Measurements from ENCODE around the gene CCDC171.

DNA sequence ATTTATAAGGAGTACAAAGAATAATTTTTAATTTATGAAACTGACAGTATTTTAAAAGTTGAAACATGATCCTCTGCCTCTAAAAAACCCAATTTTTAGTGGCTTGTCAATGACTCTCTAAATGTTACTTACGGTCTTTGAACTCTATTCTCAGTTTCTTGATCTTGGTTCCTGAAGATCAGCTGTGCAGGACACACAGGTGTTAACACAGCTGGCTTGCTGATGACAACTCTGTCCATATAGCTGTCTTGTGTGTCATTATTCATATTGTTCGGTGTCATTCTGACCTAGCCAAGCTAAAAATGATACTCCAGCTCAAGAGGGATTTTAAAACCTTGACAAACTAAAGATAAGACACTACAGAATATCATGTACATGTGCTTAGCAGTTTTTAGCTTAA lies 314.5 kb downstream of the CCDC171 start:
- TF ChIP-seq POLR2A (IDR thresholded peaks at IDR 0.05) = no peak
- TF ChIP-seq, protein P1, sequence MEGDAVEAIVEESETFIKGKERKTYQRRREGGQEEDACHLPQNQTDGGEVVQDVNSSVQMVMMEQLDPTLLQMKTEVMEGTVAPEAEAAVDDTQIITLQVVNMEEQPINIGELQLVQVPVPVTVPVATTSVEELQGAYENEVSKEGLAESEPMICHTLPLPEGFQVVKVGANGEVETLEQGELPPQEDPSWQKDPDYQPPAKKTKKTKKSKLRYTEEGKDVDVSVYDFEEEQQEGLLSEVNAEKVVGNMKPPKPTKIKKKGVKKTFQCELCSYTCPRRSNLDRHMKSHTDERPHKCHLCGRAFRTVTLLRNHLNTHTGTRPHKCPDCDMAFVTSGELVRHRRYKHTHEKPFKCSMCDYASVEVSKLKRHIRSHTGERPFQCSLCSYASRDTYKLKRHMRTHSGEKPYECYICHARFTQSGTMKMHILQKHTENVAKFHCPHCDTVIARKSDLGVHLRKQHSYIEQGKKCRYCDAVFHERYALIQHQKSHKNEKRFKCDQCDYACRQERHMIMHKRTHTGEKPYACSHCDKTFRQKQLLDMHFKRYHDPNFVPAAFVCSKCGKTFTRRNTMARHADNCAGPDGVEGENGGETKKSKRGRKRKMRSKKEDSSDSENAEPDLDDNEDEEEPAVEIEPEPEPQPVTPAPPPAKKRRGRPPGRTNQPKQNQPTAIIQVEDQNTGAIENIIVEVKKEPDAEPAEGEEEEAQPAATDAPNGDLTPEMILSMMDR (IDR thresholded peaks at IDR 0.05) = no peak
